HG03108 (cell line): ENCODE results near the gene C9orf85.
"Not testable (repeated sequence)": the region's sequence is repeated elsewhere in the genome, so short reads cannot be mapped to it uniquely, and the experiment has no call there.

Experiments used
- ATAC-seq: cut with Tn5 transposase; IDR thresholded peaks from one replicate; pipeline ENCODE4 v1.9.1; 2021; ENCODE audit warnings: moderate library complexity; ENCODE audit not compliant: unreplicated experiment

The C9orf85 gene

DNA sequence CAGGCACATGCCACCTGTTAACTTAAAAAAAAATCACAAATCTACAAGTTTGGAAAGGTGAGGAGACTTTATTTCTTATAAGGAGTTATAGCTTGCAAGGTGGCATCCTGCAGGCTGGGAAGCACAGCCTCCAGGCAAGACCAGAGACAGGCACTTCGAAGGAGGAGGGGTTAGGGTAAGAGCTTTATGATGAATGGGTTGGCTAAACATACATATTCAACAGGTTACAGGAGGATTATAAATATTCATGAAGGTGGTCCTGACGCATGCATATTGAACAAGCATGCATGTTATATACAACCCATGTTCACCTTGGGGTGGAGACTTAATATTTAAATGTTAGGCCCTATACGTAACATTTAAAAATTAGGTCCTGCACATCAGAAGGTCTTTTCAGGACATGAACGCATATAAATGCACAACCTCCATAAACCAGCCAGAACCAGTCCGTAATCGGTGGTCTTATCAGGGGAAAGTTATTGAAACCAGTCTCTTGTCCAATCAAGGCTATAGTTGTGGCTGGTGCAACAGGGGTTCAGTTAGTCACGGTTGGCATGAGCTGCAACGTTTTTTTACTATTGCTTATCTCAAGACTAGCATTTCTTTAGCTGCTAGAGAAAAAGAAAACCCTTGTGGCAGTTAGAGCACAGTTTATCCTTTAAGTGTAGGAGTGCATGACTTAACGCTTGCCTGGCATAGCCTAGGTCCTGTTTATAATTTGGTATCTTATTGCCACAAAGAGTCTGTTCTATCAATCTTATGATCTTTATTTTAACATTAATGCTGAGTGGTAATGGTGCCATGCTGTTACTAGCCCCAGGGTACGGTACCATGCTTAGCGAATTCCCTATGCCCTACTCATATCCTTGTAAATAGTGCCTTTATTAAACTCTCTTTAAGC is 76.3 kb downstream of the C9orf85 start:
- ATAC-seq: no peak

DNA sequence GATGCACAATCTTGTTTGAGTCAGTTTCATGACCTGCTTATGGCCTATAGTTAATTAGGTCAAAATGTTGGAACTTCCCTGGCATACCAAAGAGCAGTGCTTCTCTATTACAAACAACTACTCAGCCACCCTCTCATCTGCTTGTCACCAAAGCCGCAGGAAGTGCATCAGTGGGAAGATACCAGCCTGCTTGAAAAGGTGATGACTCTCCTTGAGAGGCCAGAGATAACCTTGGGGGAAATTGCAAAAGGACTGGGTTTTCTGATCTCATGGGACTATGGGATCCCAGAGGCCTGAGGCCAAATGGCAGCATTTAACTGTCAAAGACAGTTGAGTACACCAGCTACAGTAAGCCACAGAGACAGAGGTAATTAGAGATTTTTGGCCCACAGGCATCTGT is 79.0 kb downstream of the C9orf85 start:
- no peak for ATAC-seq

DNA sequence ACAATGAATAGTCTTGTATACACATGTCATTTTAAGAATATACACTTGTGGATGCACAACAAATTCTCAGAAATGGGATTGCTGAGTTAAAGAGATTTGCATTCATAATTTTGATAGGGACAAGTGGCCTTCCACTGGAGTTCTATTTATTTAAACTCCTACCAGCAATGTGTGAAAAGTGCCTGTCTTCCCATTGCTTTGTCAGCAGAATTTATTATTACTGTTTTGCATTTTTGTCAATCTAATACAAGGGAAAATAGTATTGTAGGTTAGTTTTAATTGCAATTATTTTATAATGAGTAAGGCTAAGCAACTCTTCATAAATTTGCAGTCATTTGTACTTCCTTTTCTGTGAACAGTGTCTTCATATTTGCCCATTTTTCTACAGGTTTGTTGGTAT is 94.0 kb downstream of the C9orf85 start:
- ATAC-seq: no peak

DNA sequence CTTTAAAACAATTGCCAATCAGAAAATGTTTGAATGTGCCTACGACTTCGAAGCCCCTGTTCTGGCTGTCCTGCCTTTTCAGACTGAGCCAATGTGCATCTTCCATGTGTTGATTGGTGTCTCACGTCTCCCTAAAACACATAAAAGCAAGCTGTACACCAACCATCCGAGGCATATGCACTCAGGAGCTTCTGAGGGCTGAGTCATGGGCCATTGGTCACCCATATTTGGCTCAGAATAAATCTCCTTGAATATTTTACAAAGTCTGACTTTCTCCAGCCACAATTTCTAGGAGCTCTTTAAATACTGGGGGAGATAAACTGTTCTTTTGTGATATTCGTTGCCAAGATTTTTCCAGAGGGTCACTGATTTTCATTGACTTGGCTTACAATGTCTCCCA is 95.1 kb downstream of the C9orf85 start:
- ATAC-seq: no peak

DNA sequence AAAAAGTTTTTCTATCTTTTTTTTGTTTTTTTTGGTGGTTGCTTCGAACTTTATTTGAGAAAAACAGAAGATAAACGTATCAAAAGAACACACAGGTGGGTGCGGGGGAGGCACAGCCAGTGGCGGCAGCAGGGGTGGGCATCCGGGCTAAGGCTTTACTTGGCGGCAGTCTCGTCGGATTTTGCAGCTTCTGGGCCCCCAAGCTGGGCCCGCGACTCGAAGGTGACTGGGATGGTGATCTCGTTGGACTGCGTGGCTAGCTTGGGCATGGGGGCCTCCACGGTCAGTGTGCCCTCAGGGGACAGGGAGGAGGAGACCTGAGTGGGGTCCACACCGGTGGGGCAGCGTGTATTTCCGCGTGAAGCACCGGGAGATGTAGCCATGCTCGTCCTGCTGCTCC is 96.3 kb downstream of the C9orf85 start:
- ATAC-seq: not testable (repeated sequence)

DNA sequence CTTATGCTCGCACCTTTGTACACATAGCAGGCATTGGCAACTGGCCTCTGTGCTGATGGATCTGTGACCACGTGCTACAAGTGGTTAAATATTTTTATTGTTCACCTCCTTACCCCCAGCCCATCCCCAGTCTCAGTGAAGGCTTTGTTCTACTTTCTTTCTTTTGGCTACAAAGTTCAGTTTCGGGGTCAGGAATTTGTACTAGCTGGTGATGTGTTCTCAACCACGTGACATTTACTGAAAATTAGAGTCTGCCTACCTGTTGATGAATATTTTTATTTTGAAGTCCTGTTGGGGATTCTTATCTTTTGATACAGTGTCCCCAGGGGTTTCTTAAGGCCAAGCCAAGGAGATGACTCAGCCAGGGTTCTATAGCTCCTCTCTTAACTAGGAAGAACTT is 101.2 kb downstream of the C9orf85 start:
- no peak for ATAC-seq

DNA sequence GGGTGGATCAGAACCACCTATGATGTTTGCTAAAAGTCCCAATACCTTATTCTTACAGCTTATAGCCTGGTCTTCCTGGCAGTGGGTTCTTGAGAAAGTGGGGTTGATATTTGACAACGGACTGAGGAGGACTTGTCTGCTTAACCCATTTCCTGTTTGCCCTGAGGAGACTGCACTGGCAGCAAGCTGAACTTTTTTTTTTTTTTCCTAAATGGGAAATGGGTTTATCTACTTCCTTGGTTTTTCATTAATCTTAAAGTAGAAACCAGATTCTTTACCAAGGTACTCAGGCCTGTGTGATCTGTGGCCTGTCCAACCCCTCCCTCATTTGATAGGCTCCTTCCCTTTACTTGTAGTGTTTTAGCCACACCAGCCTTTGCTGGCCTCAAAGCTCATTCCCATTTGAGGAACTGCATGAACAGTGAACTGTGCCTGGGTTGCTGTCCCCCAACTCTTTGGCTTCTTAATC is 101.9 kb downstream of the C9orf85 start:
- ATAC-seq: no peak

DNA sequence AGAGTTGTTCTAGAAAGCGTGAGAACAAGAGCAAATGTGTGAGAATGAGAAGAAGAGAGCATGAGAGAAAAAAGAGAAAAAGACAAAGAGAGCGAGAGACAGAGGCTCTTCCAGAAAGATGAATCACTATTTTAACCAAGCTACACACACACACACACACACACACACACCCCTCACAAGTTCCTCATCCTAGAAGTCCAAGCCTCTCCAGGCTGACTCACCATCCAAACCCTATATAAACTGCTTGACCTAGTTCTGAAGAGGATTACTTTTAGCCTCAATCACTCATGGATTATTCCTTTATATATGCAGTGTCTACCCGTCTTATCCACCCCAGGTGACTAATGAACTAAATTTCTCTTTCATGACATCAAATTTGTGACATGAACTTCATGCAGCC is 111.4 kb downstream of the C9orf85 start:
- ATAC-seq: no peak
